ENCODE measurements around the gene VPS29. TPM values are rescaled to one million over a fixed set of nuclear protein-coding genes. Genes with fewer than 3 reads are reported as not detected.

Gene VPS29
- total and polyA plus RNA-seq, 2 of the 4 experiments (the other 2 are of a cell fraction), result 122 to 150 TPM

DNA sequence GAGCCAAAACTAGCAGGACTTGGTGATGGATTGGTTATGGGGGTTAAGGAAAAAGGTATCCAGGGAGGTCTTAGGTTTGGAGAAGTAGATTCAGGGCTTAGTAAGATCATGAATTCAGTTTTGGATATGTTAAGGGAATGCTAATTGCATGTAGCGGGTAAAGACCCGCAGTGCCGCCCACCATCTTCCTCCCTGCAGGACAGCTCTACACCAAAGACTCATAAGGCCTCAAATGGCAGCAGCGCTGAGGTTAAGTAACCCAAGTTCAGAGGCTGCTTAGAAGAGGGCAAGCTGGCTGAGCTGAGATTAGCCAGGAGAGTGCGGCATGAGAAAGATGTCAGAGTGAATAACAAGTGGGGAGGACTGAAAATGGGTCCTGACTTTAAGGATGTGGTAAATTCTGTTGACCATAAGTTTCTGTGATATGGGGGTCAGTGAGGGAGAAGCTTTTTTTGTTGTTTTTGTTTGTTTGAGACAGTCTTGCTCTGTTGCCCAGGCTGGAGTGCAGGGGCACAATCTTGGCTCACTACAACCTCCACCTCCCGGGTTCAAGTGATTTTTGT is 26.4 kb upstream of the VPS29 start:
- dilution Hi-C loops (cut with HindIII; ENCODE audit: low sequenced_read_pairs, unreplicated experiment) (no loop called here), intact Hi-C loops (cut with micrococcal nuclease) (no loop called here), in situ Hi-C loops (cut with MboI; ENCODE audit: low sequenced_read_pairs) (no loop called here)
- no peak overlapping the region for H2BK20ac ChIP-seq (ENCODE audit: low read depth, low read length)
- no peak overlapping the region for H3K4me2 ChIP-seq (ENCODE audit: low read depth, low read length)
- BruUV-seq (replicated peaks), result no TSS peak
- no peak overlapping the region for H4K91ac ChIP-seq (ENCODE audit: insufficient read depth, low read depth, low read length)
- ChIA-PET CTCF (no interaction called here), POLR2A (ENCODE audit: unreplicated experiment) (no interaction called here)
- H3K79me1 ChIP-seq (ENCODE audit: low read depth in 1 of 2, low read length in 2 of 2), result peaks cover 12 to 13% of the 10 kb centered on the region in 2 experiments
- H2AK9ac ChIP-seq (replicated peaks; ENCODE audit: low read depth, low read length, poor library complexity), result no peak overlapping the region
- H3K4me3 ChIP-seq (ENCODE audit: insufficient read depth, low read depth, low read length), result no peak overlapping the region
- DNase-seq (no peak), ATAC-seq (ENCODE audit: low read depth) (no peak)
- H2BK120ac ChIP-seq (ENCODE audit: low read depth, low read length), result no peak overlapping the region
- no peak overlapping the region for H3K23ac ChIP-seq (ENCODE audit: low read depth, low read length)
- H4K8ac ChIP-seq (ENCODE audit: low read depth in 2 of 2, low read length in 2 of 2), result no peak overlapping the region
- H2BK5ac ChIP-seq (ENCODE audit: low read depth, low read length, poor library complexity, severe bottlenecking), result no peak overlapping the region
- TF ChIP-seq, protein P1, sequence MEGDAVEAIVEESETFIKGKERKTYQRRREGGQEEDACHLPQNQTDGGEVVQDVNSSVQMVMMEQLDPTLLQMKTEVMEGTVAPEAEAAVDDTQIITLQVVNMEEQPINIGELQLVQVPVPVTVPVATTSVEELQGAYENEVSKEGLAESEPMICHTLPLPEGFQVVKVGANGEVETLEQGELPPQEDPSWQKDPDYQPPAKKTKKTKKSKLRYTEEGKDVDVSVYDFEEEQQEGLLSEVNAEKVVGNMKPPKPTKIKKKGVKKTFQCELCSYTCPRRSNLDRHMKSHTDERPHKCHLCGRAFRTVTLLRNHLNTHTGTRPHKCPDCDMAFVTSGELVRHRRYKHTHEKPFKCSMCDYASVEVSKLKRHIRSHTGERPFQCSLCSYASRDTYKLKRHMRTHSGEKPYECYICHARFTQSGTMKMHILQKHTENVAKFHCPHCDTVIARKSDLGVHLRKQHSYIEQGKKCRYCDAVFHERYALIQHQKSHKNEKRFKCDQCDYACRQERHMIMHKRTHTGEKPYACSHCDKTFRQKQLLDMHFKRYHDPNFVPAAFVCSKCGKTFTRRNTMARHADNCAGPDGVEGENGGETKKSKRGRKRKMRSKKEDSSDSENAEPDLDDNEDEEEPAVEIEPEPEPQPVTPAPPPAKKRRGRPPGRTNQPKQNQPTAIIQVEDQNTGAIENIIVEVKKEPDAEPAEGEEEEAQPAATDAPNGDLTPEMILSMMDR (conservative IDR thresholded peaks at IDR 0.05; ENCODE audit: low read depth, low read length), result no peak
- TF ChIP-seq FOS (IDR thresholded peaks at IDR 0.05; ENCODE audit: low read depth, low read length) (no peak), NFE2L2 (IDR thresholded peaks at IDR 0.05; ENCODE audit: low read depth, low read length) (no peak)
- WGBS, 2 experiments (ENCODE audit: extremely low coverage in 2 of 2, insufficient read length in 1 of 2), result 90% methylated on average over 2 of the region's 6 CpGs; no CpG with 5 or more reads in 1 of the 2 experiments
- H4K5ac ChIP-seq (ENCODE audit: low read depth, low read length), result no peak overlapping the region
- no peak overlapping the region for H2AK5ac ChIP-seq (ENCODE audit: low read depth, low read length)
- peaks cover 6% of the 10 kb centered on the region for H3K9me1 ChIP-seq (ENCODE audit: insufficient read depth, low read length)
- H4K20me1 ChIP-seq (ENCODE audit: insufficient read depth, low read length), result 0 out of 2 replicates have a peak, but pooled peaks cover 5% of the 10 kb centered on the region
- H3K14ac ChIP-seq (replicated peaks; ENCODE audit: low read depth, low read length), result no peak overlapping the region
- no peaks in the 10 kb centered on the region for H3K27me3 ChIP-seq (ENCODE audit: control insufficient read depth, insufficient read depth, low read length)
- no peaks in the 10 kb centered on the region for H3K9me3 ChIP-seq (ENCODE audit: control insufficient read depth, insufficient read depth, low read length)
- peaks cover 7% of the 10 kb centered on the region for H3K4me1 ChIP-seq (ENCODE audit: control insufficient read depth, insufficient read depth, low read length)
- H3K36me3 ChIP-seq (ENCODE audit: control insufficient read depth, insufficient read depth, low read length), result peaks cover 2% of the 10 kb centered on the region; the same call in 1 of the 2 replicates
- H2BK15ac ChIP-seq (ENCODE audit: low read depth, low read length), result no peak overlapping the region
- H3K56ac ChIP-seq (ENCODE audit: extremely low read depth, insufficient read depth, low read length), result no peak overlapping the region
- H3K18ac ChIP-seq (ENCODE audit: low read depth, low read length), result no peak overlapping the region
- H3K4ac ChIP-seq (ENCODE audit: low read depth, low read length), result no peak overlapping the region
- no peak overlapping the region for H3K27ac ChIP-seq (ENCODE audit: insufficient read depth, low read length)
- H3K9ac ChIP-seq (ENCODE audit: low read depth, low read length), result no peak overlapping the region
- no peak overlapping the region for H2AFZ ChIP-seq (replicated peaks; ENCODE audit: low read length, poor library complexity)

All from IMR-90 (cell line).